DMS53 (cell line): Measurements from ENCODE around the gene SMCO2.
A peak's percentile ranks its signal among the peaks of the same experiment; 100 is the strongest.
"Not testable (repeated sequence)": the region's sequence is repeated elsewhere in the genome, so short reads cannot be mapped to it uniquely, and the experiment has no call there.

ENCODE experiments used
- DNase-seq: peaks from one replicate; lab custom pipeline; 2025; lab: John Stamatoyannopoulos, UW

SMCO2 gene

GRCh38 chr12:27524839-27525753 is 78.6 kb downstream of the SMCO2 start:
- DNase-seq, result peak; percentile 54

GRCh38 chr12:27527512-27527911 is 81.0 kb downstream of the SMCO2 start:
- DNase-seq, result no peak

- DNase-seq, result no peak
Observed at GRCh38 chr12:27528788-27529187, 82.3 kb downstream of the SMCO2 start.

DNA sequence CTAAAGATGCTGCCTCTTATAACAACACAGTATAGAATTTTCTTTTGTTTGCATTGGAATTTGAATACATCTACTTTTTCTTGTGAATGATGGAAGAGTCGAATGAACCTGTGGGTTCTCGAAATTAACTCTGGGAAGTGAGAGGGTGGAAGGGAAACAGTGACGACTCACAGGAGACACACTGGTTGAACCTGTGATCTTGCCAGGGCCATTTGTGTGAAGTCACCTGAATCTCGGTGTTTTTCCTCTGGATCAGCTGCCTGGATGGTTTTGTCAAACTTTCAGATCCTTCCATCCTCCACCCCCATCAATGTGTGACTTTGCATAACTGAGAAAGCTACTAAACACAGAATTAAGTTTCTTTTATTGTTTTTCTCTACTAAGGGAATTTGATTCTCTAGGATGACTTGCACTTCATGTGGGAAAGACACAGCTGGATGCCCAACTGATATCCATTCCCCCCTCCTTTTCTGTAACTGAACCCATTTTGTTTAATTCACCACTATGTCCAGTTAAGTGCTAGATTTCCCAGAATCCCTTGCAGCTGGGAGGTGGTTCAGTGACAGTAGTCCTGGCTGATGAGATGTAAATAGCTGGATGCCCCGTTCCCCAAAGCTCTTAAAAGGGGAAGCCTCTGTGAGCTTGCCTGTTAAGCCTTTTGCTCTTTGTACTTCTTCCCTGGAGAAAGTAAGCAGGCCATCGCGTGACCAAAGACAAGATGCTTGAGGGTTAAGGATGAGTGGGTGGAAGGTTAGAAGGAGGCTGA is 83.8 kb downstream of the SMCO2 start:
- peak; percentile 23 for DNase-seq

- no peak for DNase-seq
Observed at GRCh38 chr12:27531896-27532295, 85.4 kb downstream of the SMCO2 start.

- DNase-seq, result no peak
Observed at GRCh38 chr12:27534060-27534764, 87.7 kb downstream of the SMCO2 start.

- DNase-seq, result no peak
Observed at GRCh38 chr12:27534765-27535161, 88.2 kb downstream of the SMCO2 start.

DNA sequence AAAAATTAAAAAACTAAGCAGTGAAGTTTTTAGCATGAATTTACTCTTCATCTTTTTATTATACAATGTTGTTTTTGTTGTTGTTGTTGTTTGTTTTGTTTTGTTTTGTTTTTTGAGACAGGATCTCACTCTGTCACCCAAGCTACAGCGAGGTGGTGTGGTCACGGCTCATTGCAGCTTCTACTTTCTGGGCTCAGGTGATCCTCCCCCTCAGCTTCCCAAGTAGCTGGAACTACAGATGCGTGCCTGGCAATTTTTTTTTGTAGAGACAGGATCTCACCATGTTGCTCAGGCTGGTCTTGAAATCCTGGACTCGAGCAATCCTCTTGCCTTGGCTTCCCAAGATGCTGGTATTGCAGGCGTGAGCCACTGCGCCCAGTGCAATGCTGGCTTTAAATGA is 88.8 kb downstream of the SMCO2 start:
- DNase-seq, result no peak

DNA sequence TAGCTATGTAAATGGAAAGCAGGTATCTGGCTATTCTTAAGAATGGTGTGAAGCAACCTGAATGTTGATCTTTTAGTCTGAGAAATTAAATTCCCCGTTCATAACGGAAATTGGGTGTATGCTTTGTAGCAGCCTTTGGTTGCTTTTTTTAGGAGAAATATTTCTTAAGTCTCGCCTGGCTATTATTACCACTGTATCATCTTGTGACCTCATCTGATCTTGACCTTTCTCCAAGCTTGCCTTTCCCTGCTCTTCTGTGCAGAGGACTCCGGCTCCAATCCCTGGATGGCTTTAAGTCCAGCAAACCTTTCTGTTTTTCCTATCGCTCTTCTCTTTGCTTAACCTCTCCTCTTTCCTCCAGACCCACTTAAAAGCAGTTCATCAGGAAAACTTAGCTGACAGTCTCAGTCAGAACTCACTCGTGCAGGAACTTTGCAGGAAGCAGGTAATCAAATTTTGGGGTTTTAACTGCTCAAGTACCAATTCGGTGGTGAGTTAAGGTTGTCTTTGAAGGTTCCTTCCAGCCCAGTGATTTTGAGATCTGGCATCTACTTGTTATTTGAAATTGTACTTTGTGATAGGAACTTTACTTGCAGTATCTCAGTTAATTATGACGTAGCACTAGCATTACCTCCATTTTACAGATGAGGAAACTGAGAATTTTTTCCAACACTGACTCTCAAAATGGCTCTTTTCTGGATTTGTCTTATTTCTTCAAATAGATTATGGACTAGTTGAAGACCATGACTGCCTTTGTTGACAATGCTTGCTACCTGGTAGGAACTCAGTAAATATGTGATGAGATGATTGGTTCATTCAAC is 91.5 kb downstream of the SMCO2 start:
- DNase-seq, result no peak

GRCh38 chr12:27539191-27539631 is 92.7 kb downstream of the SMCO2 start:
- no peak for DNase-seq

- no peak for DNase-seq
Observed at GRCh38 chr12:27541031-27541719, 94.6 kb downstream of the SMCO2 start.

GRCh38 chr12:27542628-27543027 is 96.1 kb downstream of the SMCO2 start:
- DNase-seq, result no peak

GRCh38 chr12:27544858-27545257 is 98.3 kb downstream of the SMCO2 start:
- not testable (repeated sequence) for DNase-seq

DNA sequence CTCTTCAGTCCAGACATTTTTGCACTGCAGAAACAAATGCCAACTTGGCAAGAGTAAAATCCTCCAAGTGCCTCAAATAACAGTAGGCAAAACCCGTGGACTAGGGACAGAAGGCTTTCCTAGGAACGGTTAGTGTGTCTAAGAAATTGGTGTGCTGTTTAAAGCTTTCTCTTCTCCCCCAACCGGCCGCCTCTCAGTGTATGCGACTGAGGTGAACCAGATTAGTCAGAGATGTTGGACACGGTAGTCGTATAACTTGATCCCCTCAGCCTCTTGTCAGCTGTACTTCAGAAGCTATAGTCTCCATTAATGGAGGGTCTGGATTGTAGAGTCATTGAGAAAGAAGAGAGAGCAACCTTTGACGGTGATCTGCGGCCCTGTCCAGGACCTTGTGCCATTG is 99.1 kb downstream of the SMCO2 start:
- no peak for DNase-seq

DNA sequence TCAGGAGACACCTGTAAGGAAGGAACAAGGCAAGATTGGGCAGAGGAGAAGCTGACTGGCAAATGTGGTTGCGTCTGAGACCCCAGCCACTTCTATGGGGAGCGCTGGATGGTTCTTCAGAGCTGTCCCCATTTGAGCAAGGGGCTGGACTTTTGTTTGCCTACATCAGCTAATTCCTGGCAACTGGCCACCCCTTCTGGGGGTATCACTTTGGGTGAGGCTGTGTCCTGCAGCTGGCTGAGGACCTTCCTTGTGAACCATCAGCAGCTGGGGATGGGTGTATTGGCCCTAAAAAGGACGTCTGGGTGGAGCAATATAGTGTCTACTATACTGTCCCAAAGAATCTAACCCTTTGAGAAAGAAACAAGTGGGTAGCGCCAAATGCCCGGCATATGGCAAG is 101.1 kb downstream of the SMCO2 start:
- no peak for DNase-seq

- no peak for DNase-seq
Observed at GRCh38 chr12:27548301-27549199, 102.0 kb downstream of the SMCO2 start.

GRCh38 chr12:27549236-27549800 is 102.8 kb downstream of the SMCO2 start:
- no peak for DNase-seq

GRCh38 chr12:27549801-27550652 is 103.5 kb downstream of the SMCO2 start:
- peak; percentile 19 for DNase-seq

- DNase-seq, result no peak
Observed at GRCh38 chr12:27550653-27550975, 104.1 kb downstream of the SMCO2 start.
